ENCODE results near the gene SYK. TPM values are rescaled to one million over a fixed set of nuclear protein-coding genes. Genes with fewer than 3 reads are reported as not detected.

Gene SYK
- total RNA-seq, 1 donor from 2014 or later, result 13.0 TPM

DNA sequence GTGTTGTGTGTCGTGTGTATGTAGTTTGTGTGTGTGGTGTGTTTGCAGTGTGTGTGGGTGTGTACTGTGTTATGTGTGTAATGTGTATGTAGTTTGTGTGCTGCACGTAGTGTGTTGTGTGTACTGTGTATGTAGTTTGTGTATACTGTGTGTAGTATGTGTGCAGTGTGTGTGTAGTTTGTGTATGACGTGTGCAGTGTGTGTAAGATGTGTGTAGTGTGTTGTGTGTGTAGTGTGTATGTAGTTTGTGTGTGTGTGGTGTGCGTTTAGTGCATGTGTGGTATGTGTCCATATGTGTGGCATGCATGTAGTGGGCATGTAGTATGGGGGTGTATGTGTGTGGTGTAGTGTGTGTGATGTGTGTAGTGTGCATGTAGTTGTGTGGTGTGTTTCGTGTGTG, 39.6 kb downstream of the SYK start:
- H3K4me3 Mint-ChIP-seq, result no peak overlapping the region
- TF ChIP-seq, protein P1, sequence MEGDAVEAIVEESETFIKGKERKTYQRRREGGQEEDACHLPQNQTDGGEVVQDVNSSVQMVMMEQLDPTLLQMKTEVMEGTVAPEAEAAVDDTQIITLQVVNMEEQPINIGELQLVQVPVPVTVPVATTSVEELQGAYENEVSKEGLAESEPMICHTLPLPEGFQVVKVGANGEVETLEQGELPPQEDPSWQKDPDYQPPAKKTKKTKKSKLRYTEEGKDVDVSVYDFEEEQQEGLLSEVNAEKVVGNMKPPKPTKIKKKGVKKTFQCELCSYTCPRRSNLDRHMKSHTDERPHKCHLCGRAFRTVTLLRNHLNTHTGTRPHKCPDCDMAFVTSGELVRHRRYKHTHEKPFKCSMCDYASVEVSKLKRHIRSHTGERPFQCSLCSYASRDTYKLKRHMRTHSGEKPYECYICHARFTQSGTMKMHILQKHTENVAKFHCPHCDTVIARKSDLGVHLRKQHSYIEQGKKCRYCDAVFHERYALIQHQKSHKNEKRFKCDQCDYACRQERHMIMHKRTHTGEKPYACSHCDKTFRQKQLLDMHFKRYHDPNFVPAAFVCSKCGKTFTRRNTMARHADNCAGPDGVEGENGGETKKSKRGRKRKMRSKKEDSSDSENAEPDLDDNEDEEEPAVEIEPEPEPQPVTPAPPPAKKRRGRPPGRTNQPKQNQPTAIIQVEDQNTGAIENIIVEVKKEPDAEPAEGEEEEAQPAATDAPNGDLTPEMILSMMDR (conservative IDR thresholded peaks at IDR 0.05), result no peak
- H3K27me3 Mint-ChIP-seq, result no peaks in the 10 kb centered on the region
- no peaks in the 10 kb centered on the region for H3K4me1 Mint-ChIP-seq (ENCODE audit: unreplicated experiment)
- no peak for DNase-seq (ENCODE audit: extremely low spot score, unreplicated experiment)
- H3K27ac Mint-ChIP-seq, result no peak overlapping the region
- H3K9me3 Mint-ChIP-seq, result no peaks in the 10 kb centered on the region
- H3K36me3 Mint-ChIP-seq, result no peaks in the 10 kb centered on the region

DNA sequence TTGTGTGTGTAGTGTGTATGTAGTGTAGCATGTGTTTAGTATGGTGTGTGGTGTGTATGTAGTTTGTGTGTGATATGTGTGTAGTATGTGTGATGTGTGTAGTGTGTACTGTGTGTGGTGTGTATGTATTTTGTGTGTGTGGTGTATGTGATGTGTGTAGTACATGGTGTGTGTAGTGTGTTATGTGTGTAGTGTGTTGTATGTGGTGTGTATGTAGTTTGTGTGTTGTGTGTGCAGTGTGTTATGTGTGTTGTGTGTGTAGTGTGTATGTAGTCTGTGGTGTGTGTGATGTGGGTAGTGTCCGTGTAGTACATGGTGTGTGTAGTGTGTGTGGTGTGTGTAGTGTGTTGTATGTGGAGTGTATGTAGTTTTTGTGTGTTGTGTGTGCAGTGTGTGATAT, 40.0 kb downstream of the SYK start:
- Mint-ChIP-seq H3K9me3 (no peaks in the 10 kb centered on the region), H3K27ac (no peak overlapping the region), H3K4me3 (no peak overlapping the region), H3K27me3 (no peaks in the 10 kb centered on the region), H3K36me3 (no peaks in the 10 kb centered on the region), H3K4me1 (ENCODE audit: unreplicated experiment) (no peaks in the 10 kb centered on the region)
- no peak for DNase-seq (ENCODE audit: extremely low spot score, unreplicated experiment)
- TF ChIP-seq, protein P1 (conservative IDR thresholded peaks at IDR 0.05), result no peak

DNA sequence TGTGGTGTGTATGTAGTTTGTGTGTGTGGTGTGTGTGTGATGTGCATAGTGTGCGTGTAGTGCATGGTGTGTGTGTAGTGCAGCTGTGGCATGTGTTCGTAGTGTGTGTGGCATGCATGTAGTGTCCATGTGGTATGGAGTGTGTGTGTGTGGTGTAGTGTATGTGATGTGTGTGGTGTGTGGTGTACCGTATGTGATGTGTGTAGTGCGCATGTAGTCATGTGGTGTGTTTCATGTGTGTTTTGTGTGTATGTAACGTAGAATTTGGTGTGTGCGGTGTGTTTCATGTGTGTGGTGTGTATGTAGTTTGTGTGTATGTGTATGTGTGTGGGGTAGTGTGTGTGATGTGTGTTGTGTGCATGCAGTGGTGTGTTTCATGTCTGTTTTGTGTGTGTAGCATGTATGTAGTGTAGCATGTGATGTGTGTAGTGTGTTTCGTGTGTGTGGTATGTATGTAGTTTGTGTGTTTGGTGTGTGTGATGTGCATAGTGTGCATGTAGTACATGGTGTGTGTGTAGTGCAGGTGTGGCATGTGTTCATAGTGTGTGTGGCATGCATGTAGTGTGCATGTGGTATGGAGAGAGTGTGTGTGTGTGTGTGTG, 40.7 kb downstream of the SYK start:
- no peak for DNase-seq (ENCODE audit: extremely low spot score, unreplicated experiment)
- TF ChIP-seq, protein P1 (conservative IDR thresholded peaks at IDR 0.05), result no peak
- H3K36me3 Mint-ChIP-seq, result no peaks in the 10 kb centered on the region
- no peaks in the 10 kb centered on the region for H3K27me3 Mint-ChIP-seq
- H3K9me3 Mint-ChIP-seq, result no peaks in the 10 kb centered on the region
- H3K27ac Mint-ChIP-seq, result no peak overlapping the region
- H3K4me3 Mint-ChIP-seq, result no peak overlapping the region
- H3K4me1 Mint-ChIP-seq (ENCODE audit: unreplicated experiment), result no peaks in the 10 kb centered on the region

DNA sequence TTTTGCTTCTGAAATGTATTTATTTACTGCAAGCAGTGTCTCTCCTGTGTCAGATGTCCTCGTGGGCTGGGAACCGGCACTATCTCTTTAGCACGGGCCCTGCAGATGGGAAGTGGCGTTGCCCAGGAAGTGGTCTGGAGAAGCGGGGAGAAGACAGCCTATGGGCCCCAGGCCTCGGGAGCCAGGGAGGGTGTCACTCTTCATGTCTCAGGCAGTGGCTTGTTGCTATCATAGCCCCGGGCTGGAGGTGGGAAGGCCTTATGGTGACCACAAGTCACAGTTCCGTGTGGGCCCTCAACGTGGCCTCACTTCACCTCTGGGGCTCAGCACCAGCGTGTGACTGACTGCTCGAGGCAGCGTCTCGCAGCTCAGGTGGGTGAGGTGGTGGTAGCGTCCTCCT, 41.4 kb downstream of the SYK start:
- no peaks in the 10 kb centered on the region for H3K36me3 Mint-ChIP-seq
- no peak overlapping the region for H3K4me3 Mint-ChIP-seq
- no peaks in the 10 kb centered on the region for H3K4me1 Mint-ChIP-seq (ENCODE audit: unreplicated experiment)
- no peaks in the 10 kb centered on the region for H3K9me3 Mint-ChIP-seq
- H3K27ac Mint-ChIP-seq, result no peak overlapping the region
- H3K27me3 Mint-ChIP-seq, result no peaks in the 10 kb centered on the region
- TF ChIP-seq, protein P1 (conservative IDR thresholded peaks at IDR 0.05), result no peak
- DNase-seq (ENCODE audit: extremely low spot score, unreplicated experiment), result no peak

DNA sequence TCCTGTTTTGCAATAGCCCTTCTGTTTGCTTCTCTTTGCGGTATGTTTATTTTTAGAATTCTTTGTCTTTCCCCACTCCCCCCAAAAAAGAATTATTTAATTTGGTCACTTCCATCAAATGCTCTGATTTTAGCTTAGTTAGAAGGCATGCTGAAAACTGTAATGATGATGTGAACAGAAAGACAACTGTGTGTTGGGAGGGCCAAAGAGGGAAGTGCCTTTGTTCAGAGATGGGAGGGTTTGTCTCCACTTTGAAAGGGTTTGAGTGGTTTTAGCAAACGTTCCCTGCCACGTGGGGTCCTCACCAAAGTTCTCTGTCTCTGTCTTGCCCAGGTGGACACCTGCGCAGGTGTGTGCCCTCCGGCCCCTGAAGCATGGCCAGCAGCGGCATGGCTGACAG, 41.9 kb downstream of the SYK start:
- Mint-ChIP-seq H3K27ac (no peak overlapping the region), H3K27me3 (no peaks in the 10 kb centered on the region), H3K9me3 (no peaks in the 10 kb centered on the region), H3K36me3 (no peaks in the 10 kb centered on the region), H3K4me3 (no peak overlapping the region), H3K4me1 (ENCODE audit: unreplicated experiment) (no peaks in the 10 kb centered on the region)
- DNase-seq (ENCODE audit: extremely low spot score, unreplicated experiment), result no peak
- TF ChIP-seq, protein P1 (conservative IDR thresholded peaks at IDR 0.05), result no peak

DNA sequence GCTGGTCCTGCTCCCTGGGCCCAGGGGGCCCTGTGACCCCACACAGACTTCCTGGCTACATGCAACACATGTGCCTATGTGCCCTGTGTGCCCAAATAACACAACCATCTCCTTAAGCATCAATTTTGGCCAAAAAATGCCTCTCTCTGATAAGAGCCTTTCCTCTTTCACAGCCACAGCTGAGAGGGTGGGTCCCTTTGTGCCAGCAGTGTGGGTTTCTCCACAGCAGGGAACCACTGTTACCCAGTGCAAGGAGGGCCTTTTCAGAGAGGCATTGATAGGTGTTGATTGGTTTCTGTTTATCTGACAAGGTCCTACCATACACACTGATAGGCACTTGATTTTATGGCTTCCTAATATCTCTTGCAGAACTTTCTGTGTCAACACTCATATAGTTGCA, 42.7 kb downstream of the SYK start:
- Mint-ChIP-seq H3K36me3 (no peaks in the 10 kb centered on the region), H3K9me3 (no peaks in the 10 kb centered on the region), H3K4me1 (ENCODE audit: unreplicated experiment) (no peaks in the 10 kb centered on the region), H3K27me3 (no peaks in the 10 kb centered on the region), H3K27ac (no peak overlapping the region), H3K4me3 (no peak overlapping the region)
- DNase-seq (ENCODE audit: extremely low spot score, unreplicated experiment), result peak; percentile 16
- TF ChIP-seq, protein P1 (conservative IDR thresholded peaks at IDR 0.05), result no peak

Data from type B pancreatic cell (in vitro differentiated cells).